ENCODE results near the gene TM9SF1.

The TM9SF1 gene

DNA sequence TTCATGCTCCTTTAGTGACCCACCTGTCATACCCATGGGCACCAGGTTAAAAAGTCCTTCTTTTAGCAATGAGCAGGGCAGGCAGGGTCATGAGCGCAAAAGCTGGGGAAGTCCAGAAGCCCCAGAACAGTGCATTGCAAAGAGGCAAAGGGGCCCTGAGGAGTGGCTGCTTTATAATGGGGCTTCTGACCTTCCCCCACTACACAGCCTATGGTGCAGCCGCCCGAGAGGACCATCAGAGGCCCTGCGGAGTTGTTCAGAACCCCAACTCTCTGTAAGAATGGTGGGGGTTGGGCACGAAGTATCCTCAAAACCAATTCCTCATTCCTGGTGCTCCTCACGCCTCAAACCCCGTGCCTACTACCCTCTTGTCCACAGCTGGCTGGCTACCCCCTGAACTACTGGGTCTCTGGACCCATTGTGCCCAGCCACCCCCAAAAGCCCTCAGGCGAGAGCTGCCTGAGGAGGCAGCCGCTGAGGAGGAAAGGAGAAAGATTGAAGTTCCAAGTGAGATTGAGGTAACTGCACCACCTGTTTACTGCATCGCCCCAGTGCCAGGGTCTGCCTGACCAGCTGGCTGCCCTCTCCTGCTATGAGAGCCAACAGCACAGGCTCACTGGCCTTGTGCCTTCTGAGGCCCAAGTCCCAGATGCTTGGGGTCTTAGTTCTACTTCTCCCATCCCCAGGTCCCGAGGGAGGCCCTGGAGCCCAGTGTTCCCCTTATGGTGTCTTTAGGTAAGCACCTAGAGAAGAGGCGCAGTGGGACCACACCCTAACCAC lies 16.7 kb downstream of the TM9SF1 start:
- no peak for DNase-seq (ENCODE audit: low spot score)

DNA sequence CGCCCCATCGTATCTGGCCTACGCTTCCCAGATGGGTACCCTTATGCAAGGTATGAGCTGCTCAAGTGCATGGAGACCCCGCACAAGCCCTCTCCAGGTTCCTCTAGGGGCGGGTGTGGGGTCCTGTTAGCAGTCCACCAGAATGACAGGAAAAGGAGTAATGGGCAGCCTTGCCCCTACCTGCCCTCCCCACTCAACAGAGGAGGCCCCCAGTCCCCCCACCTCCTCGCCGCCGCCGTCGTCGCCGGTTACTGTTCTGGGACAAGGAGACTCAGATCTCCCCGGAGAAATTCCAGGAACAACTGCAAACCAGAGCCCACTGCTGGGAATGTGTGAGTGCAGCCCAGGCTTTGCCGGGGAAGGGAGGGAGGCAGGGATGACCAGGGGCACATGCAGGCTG lies 17.4 kb downstream of the TM9SF1 start:
- DNase-seq (ENCODE audit: low spot score), result no peak

DNA sequence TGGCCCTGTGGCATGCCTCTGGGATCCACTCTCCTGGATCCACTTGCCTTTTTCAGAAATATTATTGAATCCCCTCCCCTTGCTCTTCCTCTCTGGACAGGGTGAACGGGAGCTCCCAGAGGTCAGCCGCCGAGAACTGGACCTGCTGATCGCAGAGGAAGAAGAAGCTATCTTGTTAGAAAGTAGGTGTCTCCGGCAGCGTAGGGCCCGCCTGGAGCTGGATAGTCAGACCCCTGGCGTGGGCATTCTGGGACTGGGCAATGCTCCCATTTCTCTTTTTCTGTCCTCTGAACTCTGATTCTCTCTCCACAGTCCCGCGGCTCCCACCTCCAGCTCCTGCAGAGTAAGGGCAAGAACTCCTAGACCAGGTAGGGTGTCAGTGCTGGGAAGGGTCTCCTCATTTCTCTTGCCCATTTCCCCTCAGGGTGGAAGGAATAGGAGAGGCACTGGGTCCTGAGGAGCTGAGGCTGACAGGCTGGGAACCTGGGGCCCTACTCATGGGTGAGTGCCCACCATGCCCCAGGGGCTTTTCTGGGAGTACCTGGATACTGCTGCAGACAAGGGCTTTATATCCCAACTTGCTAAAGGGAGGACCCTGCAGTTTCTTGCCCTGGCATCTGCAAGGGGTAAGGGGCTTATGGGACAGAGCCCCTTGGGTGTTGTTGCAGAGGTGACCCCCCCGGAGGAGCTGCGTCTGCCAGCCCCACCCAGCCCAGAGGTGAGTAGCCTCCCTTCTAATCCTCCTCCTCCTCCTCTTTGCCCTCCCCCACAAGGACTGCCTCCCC lies 18.0 kb downstream of the TM9SF1 start:
- DNase-seq (ENCODE audit: low spot score), result no peak

DNA sequence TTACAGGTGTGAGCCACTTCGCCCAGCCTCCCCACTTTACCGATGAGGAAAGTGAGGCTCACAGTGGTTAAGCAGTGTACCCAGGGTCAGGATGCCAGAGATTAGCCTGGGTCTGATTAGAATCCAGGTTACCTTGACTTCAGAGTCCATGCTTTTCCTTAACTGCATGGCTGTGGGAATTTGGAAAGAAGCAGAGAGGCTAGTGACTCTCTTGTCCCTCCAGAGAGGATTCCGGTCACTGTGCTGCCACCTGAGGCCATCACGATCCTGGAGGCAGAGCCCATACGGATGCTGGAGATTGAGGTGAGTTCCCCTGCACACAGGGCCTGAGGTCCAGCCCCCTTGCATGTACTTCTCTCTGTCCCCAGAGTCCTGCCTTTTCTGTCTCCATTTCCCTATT lies 18.6 kb downstream of the TM9SF1 start:
- no peak for DNase-seq (ENCODE audit: low spot score)

DNA sequence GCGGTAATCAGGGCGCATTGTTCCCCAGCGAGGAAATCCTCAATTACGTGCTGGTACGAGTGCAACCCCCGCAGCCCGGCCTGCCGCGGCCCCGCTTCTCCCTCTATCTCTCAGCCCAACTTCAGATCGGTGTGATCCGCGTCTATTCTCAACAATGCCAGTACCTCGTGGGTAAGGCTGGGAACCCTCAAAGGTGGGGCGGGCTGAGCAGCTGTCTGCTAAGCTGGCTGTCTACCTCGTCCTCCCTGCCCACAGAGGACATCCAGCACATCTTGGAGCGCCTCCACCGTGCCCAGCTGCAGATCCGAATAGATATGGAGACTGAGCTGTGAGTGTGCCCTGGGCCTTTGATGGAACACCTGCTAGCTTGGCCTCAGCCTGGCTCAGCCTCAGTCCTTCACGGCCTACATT lies 22.4 kb downstream of the TM9SF1 start:
- no peak for DNase-seq (ENCODE audit: low spot score)

DNA sequence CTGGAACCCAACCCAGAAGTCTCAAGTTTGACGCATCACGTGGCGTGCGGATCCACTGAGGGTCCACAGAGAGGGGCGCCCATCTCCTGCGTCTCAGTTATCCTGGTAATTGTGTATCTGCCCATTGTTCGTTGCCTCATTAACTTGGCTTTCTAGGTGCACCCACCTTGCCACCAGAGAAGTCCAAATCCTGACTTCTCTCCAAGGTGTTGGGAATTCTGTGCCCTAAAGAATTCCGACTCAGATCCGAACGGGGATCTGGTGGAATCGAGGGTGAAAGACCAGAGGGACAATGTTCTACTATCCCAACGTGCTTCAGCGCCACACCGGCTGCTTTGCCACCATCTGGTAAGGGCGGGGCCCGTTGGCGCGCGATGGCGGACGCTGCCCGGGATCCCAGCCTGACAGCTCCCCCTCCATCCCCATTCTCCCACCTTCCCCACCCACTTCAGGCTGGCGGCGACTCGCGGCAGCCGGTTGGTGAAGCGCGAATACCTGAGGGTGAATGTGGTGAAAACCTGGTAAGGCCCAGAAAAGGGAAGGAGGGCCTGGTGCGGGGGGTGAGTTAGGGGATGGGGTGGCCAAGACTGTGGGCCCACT lies 22.9 kb downstream of the TM9SF1 start:
- DNase-seq (ENCODE audit: low spot score), result no peak

DNA sequence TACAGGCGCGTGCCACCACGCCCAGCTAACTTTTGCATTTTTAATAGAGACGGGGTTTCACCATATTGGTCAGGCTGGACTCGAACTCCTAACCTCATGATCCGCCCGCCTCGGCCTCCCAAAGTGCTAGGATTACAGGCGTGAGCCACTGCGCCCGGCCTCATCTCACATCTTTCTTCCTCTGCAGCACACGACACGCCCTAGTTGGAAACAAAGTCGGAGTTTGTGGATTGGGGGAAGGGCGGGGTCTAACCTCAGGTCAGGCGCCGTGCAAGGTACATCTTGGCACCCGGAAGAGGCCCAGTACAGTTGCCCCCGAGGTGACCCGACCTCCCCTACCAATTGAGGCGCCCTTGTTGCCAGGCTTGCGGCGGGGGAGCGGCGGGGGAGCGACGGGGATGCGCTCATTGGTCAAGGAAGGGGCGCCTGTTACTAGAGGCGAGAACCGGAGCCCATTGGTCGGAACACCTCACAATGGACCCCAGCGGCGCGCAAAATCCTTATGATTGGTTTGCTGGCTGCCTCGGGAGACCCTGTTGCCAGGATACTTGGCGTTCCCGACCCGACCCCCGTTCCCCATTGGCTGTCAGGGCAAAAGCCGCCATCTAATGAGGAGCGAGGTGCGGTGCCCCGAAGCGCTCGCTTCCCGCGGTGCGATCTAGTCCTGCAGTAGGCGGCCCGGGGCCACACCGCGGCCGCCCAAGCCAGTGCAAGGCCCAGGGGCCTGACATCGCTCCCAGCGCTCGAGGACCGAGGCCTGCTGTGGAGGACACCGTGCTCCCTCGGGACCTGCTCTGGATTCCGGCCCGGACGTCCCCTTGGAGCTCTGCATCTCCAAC lies 23.6 kb downstream of the TM9SF1 start, which contains the start of gene REC8:
Gene REC8, plus strand, starts transcription at position 659 of the 839 bp plus-strand sequence. CDS start 473 bp downstream, outside the sequence.
- peak; percentile 99 for DNase-seq (ENCODE audit: low spot score)

DNA sequence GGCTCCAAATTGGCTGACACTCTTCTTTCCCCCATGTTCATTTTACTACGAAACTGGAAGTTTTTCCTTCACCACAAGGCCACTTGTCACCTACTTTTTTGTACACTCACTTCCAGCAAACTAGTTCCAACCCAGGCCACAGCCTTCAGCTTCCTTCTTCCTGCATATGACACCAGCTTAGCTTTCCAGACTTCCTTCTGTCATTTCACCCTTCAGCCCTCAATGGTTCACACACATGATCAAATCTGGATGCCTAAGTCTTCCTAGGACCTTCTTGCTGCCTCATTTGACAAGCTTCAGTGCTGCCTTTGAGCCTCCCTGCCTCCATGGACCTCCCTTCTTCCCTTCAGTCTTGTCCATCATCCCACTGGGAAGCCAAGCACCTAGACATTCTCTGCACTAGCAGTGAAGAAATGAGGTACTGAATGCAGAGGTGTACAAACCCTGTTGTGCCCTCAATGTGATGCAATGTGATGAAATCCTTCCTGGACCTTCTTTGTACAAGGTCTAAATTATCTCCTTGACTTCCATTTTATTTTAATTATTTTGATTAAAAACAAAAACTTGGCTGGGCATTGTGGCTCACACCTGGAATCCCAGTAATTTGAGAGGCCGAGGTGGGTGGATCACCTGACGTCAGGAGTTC lies 27.6 kb downstream of the TM9SF1 start:
- DNase-seq (ENCODE audit: low spot score), result no peak

DNA sequence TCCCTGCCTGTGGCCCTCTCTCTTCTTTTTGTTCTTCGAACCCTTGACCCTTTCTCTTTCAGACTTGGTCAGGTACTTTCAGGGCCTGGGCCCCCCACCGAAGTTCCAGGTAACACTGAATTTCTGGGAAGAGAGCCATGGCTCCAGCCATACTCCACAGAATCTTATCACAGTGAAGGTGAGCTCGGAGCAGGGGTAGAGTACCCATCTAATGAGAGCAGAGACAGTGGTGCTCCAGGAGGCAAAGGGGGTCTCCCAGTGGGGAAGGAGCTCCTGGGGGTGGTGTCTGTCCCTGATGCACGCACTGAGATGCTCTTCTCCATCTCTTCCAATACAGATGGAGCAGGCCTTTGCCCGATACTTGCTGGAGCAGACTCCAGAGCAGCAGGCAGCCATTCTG lies 29.5 kb downstream of the TM9SF1 start:
- DNase-seq (ENCODE audit: low spot score), result no peak

DNA sequence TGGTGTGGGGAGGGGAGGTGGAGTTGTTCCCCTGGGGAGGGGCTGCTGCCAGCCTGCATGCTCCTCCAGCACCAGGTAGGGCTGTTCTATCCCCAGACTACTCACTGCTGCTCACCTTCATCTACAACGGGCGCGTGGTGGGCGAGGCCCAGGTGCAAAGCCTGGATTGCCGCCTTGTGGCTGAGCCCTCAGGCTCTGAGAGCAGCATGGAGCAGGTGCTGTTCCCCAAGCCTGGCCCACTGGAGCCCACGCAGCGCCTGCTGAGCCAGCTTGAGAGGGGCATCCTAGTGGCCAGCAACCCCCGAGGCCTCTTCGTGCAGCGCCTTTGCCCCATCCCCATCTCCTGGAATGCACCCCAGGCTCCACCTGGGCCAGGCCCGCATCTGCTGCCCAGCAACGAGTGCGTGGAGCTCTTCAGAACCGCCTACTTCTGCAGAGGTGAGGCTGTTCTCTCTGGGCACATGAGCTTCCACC lies 30.7 kb downstream of the TM9SF1 start:
- DNase-seq (ENCODE audit: low spot score), result no peak

DNA sequence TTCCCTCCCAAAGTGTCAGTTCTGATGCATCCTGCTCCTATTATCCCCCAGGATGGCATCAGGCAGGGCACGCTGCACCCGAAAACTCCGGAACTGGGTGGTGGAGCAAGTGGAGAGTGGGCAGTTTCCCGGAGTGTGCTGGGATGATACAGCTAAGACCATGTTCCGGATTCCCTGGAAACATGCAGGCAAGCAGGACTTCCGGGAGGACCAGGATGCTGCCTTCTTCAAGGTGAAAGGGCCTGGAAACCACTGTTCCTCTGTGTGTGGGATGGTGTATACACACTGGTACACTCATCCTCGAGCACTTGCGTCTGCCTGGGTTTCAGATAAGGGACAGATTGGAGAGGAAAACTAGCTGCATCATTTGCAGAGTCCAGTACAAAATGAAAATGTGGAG lies 33.1 kb downstream of the TM9SF1 start:
- no peak for DNase-seq (ENCODE audit: low spot score)

DNA sequence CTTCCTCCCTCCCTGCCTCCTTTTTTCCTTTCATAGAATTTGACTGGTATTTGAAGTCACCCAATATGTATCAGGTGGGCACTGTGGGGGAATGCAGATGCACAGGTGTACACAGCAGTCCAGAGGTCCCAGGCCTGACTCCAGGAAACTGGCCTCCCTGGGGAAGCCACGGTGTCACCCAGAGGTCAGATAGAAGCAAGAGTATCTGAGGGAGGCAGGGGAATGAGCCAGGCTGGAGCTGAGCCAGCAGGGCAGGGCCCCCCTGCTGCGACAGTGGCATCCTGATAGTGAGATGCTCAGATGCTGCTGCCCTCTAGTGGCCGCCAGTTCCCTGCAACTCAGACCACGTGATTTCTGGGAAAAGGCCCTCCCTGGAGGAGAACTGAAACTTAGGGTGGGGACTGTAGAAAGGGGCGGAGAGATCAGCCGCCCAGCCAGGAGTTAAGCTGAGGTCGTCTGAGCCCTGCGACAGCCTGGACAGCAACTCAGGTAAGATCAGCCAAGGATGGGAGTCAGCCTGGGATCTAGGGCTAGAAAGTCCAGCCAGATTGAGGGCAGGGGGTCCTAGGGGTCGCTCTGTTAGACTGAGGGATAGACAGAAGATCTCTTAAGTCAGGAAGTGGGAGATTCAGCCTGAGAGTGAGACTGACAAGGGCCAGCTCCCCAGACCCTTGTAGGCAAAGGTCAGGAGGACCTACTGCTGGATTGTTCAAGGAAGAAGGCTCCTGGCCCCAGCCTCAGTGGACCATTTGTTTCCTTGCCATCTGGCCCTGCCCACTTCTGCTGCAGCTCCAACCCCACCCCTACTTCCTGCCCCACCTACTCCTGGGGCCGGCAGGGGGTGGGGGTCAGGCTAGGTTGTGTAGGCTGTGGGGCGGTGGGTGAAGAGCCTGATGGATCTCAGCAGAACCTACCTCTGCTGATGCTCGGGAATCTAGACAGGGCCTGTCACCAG lies 34.1 kb downstream of the TM9SF1 start, which contains the start of gene IRF9:
Gene IRF9, plus strand, starts transcription at position 416 of the 955 bp plus-strand sequence. CDS start 880 bp downstream, outside the sequence.
- peak; percentile 94 for DNase-seq (ENCODE audit: low spot score)

DNA sequence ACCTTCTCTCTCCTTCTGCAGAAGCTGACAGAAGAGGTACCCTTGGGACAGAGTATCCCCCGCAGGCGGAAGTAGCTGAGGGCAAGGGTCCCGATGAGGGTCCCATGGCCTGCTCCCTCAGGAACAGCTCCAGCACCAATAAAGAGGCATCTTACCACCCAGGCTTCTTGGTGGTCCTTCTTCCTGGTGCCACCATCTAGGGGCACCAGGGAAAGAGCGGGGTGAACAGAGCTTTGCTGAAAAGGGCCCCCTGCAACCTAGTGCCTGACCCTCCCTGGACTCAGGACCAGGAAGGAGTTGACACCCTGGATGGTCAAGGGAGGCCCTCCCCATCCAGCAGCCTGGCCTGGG lies 34.8 kb downstream of the TM9SF1 start:
- DNase-seq (ENCODE audit: low spot score), result no peak

DNA sequence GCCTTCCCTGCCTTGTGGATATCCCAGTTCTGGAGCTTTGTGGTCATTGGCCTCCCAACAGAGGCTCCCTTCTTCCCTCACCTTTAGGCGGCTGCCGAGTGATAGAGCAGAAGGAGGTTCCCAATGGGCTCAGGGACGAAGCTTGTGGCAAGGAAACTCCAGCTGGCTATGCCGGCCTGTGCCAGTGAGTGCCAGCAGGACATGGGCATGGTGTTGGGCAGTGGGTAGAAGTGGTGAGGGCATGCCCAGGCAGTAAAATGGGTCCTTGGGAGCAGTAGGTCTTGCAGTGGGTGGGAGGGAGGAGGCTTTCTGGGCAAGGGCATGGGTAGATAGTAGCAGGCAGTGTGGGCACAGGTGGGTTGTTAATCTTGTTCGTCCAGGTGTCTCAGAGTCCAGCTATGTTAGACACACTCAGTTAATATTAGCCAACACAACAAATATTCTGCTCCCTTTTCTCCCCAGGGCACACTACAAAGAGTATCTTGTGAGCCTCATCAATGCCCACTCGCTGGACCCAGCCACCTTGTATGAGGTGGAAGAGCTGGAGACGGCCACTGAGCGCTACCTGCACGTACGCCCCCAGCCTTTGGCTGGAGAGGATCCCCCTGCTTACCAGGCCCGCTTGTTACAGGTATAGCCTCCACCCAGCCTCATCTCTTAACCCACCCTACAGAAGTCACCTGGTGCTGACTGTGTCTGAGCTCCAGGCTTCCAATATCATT lies 35.3 kb downstream of the TM9SF1 start:
- no peak for DNase-seq (ENCODE audit: low spot score)

DNA sequence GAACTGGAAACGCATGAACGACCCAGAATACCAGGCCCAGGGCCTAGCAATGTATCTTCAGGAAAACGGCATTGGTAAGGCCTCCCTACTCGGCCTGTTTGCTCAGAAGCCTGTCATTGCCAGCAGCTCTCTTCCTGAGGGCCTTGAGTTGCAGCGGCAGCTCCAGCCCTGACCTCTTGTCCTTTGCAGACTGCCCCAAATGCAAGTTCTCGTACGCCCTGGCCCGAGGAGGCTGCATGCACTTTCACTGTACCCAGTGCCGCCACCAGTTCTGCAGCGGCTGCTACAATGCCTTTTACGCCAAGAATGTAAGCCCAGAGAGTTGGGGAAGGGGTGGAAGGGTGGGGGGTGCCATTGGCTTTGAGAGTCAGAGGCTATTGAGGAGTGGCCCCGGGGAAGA lies 37.9 kb downstream of the TM9SF1 start:
- no peak for DNase-seq (ENCODE audit: low spot score)

DNA sequence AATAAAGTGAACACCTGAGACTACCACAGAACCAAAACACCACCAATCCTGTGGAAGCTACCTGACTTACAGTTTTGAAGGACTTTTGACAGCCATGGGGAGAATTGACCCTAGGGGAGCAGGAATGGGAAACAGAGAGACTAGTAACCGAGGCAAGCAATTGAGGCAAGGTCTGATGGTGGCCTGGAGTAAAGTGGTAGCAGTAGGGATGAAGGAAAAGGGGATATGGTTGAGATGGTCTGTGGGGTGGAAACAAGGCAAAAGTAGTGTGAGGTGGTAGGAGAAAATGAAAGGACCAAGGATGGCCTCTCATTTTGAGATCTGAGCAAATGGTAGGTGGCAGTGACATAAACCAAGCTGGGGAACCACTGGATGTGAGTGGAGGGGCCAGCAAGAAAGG lies 38.4 kb downstream of the TM9SF1 start:
- no peak for DNase-seq (ENCODE audit: low spot score)

DNA sequence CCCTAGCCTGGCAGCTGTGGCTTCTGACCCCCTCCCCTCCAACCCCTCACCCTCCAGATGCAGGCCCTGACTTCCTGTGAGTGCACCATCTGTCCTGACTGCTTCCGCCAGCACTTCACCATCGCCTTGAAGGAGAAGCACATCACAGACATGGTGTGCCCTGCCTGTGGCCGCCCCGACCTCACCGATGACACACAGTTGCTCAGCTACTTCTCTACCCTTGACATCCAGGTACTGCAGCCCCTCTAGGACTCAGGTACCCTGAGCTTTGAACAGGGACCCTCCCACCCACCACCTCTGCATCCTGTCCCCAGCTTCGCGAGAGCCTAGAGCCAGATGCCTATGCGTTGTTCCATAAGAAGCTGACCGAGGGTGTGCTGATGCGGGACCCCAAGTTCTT lies 40.1 kb downstream of the TM9SF1 start:
- no peak for DNase-seq (ENCODE audit: low spot score)

DNA sequence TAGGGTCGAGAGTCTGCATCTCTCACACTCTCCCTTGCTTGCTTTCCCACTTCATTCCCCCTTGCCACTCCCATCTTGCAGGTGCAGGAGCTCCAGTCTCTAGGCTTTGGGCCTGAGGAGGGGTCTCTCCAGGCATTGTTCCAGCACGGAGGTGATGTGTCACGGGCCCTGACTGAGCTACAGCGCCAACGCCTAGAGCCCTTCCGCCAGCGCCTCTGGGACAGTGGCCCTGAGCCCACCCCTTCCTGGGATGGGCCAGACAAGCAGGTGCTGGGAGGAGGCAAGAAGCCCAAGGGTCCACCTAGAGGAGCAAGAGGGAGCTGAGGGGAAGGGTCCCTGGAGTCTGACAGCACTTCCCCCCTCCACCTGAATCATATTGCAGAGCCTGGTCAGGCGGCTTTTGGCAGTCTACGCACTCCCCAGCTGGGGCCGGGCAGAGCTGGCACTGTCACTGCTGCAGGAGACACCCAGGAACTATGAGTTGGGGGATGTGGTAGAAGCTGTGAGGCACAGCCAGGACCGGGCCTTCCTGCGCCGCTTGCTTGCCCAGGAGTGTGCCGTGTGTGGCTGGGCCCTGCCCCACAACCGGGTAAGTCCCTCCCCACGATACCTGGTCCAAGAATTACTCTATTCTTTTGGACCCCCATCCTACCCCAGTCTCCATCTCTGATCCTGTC lies 43.7 kb downstream of the TM9SF1 start:
- no peak for DNase-seq (ENCODE audit: low spot score)
